DMS53 (cell line): Measurements from ENCODE around the gene PRELP.
A peak's percentile ranks its signal among the peaks of the same experiment; 100 is the strongest.
"Not testable (repeated sequence)": the region's sequence is repeated elsewhere in the genome, so short reads cannot be mapped to it uniquely, and the experiment has no call there.

ENCODE experiments used
- DNase-seq: peaks from one replicate; lab custom pipeline; 2025; lab: John Stamatoyannopoulos, UW

Gene PRELP

GRCh38 chr1:203454986-203455471 is 20.6 kb upstream of the PRELP start:
- no peak for DNase-seq

- DNase-seq, result no peak
Observed at GRCh38 chr1:203455706-203456105, 19.9 kb upstream of the PRELP start.

GRCh38 chr1:203456577-203456976 is 19.0 kb upstream of the PRELP start:
- no peak for DNase-seq

- DNase-seq, result no peak
Observed at GRCh38 chr1:203458078-203458477, 17.5 kb upstream of the PRELP start.

- DNase-seq, result no peak
Observed at GRCh38 chr1:203459671-203460201, 15.9 kb upstream of the PRELP start.

GRCh38 chr1:203461717-203462116 is 13.9 kb upstream of the PRELP start:
- no peak for DNase-seq

GRCh38 chr1:203462143-203462542 is 13.5 kb upstream of the PRELP start:
- no peak for DNase-seq

GRCh38 chr1:203462878-203463277 is 12.7 kb upstream of the PRELP start:
- DNase-seq, result no peak

GRCh38 chr1:203463469-203464062 is 12.0 kb upstream of the PRELP start:
- DNase-seq, result no peak

GRCh38 chr1:203464226-203464625 is 11.4 kb upstream of the PRELP start:
- peak; percentile 30 for DNase-seq

GRCh38 chr1:203464743-203465142 is 10.9 kb upstream of the PRELP start:
- DNase-seq, result no peak

- no peak for DNase-seq
Observed at GRCh38 chr1:203465146-203465798, 10.3 kb upstream of the PRELP start.

- DNase-seq, result no peak
Observed at GRCh38 chr1:203465948-203466347, 9.7 kb upstream of the PRELP start.

- DNase-seq, result not testable (repeated sequence)
Observed at GRCh38 chr1:203466906-203467549, 8.6 kb upstream of the PRELP start.

- DNase-seq, result no peak
Observed at GRCh38 chr1:203467550-203467921, 8.1 kb upstream of the PRELP start.

GRCh38 chr1:203468326-203468725 is 7.3 kb upstream of the PRELP start:
- DNase-seq, result no peak

GRCh38 chr1:203470240-203470639 is 5.4 kb upstream of the PRELP start:
- DNase-seq, result no peak

GRCh38 chr1:203471841-203472240 is 3.8 kb upstream of the PRELP start:
- DNase-seq, result no peak

- no peak for DNase-seq
Observed at GRCh38 chr1:203473281-203473680, 2.3 kb upstream of the PRELP start.

GRCh38 chr1:203473781-203474305 is 1.8 kb upstream of the PRELP start:
- DNase-seq, result no peak

GRCh38 chr1:203476216-203476814 is 709 bp downstream of the PRELP start:
- no peak for DNase-seq

- no peak for DNase-seq
Observed at GRCh38 chr1:203477748-203478147, 2.1 kb downstream of the PRELP start.
